Upper lobe of right lung (tissue), 1 donor: Measurements from ENCODE around the gene USP31. TPM values are rescaled to one million over a fixed set of nuclear protein-coding genes. Genes with fewer than 3 reads are reported as not detected.
A peak's percentile ranks its signal among the peaks of the same experiment; 100 is the strongest.

Source experiments
- ATAC-seq: fragments of 200-7000 bp; cut with Tn5 transposase; one replicate; pipeline ENCODE4 v1.9.1; 2020; ENCODE audit warnings: mild to moderate bottlenecking, moderate library complexity
- DNase-seq: peaks from one replicate; pipeline ENCODE4 v3.0.0-alpha.2; 2020
- H3K27ac ChIP-seq: fragments of 200-600 bp; one replicate; pipeline ENCODE4 v1.8.0; 2022
- H3K27me3 ChIP-seq: fragments of 200-600 bp; one replicate; pipeline ENCODE4 v1.8.0; 2022; ENCODE audit warnings: mild to moderate bottlenecking
- H3K36me3 ChIP-seq: fragments of 200-600 bp; one replicate; pipeline ENCODE4 v1.8.0; 2022
- H3K4me1 ChIP-seq: fragments of 200-600 bp; one replicate; pipeline ENCODE4 v1.8.0; 2022
- H3K4me3 ChIP-seq: fragments of 200-600 bp; one replicate; pipeline ENCODE4 v1.8.0; 2022; ENCODE audit warnings: mild to moderate bottlenecking
- H3K9me3 ChIP-seq: fragments of 200-600 bp; one replicate; pipeline ENCODE4 v1.8.0; 2022
- intact Hi-C: fragments of 100-400 bp; cut with DNase I; formaldehyde crosslinking; loops from one replicate; pipeline ENCODE4 v1.11.0; 2022
- total RNA-seq: library from RNA; stranded (reverse); fragmentation: NEBNext Ultra II Directional; extraction: Animal tissue kit (Norgen Biotek cat#: 25700); gene quantifications from one replicate; pipeline ENCODE4 v1.2.1, GENCODE V29; 2021
- TF ChIP-seq, protein P1 (sequence below): fragments of 200-600 bp; IDR thresholded peaks from one replicate; pipeline ENCODE4 v1.8.0; 2022; ENCODE audit warnings: antibody characterized with exemption
- donor health status: DM: no; HTN: yes; CAD: no; lungs with severe emphysema.

Gene USP31
- total RNA-seq, 1 donor from 2014 or later, result 15.9 TPM

GRCh38 chr16:23182206-23182678, 33.0 kb upstream of the USP31 start:
- H3K27ac ChIP-seq, result no peak overlapping the region
- intact Hi-C loops, result loop anchor here (5.0 kb wide), 1 partner anchor 250 kb away; no protein-coding TSS in a partner anchor
- DNase-seq, result peak; percentile 93

GRCh38 chr16:23181506-23181905, 32.3 kb upstream of the USP31 start:
- no peak for DNase-seq
- TF ChIP-seq, protein P1, sequence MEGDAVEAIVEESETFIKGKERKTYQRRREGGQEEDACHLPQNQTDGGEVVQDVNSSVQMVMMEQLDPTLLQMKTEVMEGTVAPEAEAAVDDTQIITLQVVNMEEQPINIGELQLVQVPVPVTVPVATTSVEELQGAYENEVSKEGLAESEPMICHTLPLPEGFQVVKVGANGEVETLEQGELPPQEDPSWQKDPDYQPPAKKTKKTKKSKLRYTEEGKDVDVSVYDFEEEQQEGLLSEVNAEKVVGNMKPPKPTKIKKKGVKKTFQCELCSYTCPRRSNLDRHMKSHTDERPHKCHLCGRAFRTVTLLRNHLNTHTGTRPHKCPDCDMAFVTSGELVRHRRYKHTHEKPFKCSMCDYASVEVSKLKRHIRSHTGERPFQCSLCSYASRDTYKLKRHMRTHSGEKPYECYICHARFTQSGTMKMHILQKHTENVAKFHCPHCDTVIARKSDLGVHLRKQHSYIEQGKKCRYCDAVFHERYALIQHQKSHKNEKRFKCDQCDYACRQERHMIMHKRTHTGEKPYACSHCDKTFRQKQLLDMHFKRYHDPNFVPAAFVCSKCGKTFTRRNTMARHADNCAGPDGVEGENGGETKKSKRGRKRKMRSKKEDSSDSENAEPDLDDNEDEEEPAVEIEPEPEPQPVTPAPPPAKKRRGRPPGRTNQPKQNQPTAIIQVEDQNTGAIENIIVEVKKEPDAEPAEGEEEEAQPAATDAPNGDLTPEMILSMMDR, result no peak
- Histone ChIP-seq H3K4me1 (peaks cover 15% of the 10 kb centered on the region), H3K27ac (no peak overlapping the region), H3K27me3 (peaks cover 29% of the 10 kb centered on the region), H3K4me3 (no peak overlapping the region), H3K9me3 (no peaks in the 10 kb centered on the region), H3K36me3 (no peaks in the 10 kb centered on the region)
- intact Hi-C loops, result loop anchor here (5.0 kb wide), 1 partner anchor 251 kb away; no protein-coding TSS in a partner anchor
- ATAC-seq, result no peak

More at GRCh38 chr16:23182206-23182678, 33.0 kb upstream of the USP31 start:
- Histone ChIP-seq H3K9me3 (no peaks in the 10 kb centered on the region), H3K27me3 (peaks cover 29% of the 10 kb centered on the region), H3K36me3 (no peaks in the 10 kb centered on the region), H3K4me1 (peaks cover 15% of the 10 kb centered on the region), H3K4me3 (peak overlapping the region; percentile 57)
- TF ChIP-seq, protein P1, result peak; percentile 88
- ATAC-seq, result peak; percentile 99

DNA sequence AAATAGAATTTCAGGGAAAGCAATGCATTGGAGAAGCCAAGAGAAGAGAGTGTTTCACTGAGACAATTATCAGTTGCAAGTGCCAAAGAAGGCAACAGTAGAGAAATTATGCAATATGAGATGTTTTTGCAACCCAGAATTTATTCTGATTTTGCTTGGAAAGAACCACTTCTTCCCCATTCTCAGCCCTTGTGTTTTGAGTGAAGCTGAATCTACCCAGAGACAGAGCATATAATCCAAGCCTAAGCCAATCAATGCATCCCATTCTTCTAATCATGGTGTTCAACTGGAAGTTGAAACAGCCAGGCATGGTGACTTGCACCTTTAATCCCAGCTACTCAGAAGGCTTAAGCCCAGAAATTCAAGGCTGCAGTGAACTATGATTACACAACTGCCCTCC, 26.4 kb upstream of the USP31 start:
- H3K9me3 ChIP-seq, result no peaks in the 10 kb centered on the region
- DNase-seq (no peak), ATAC-seq (peak; percentile 61)
- no peak overlapping the region for H3K27ac ChIP-seq
- peaks cover 11% of the 10 kb centered on the region for H3K27me3 ChIP-seq
- H3K36me3 ChIP-seq, result no peaks in the 10 kb centered on the region
- intact Hi-C loops, result no loop called here
- TF ChIP-seq, protein P1, result no peak
- H3K4me3 ChIP-seq, result no peak overlapping the region
- H3K4me1 ChIP-seq, result no peaks in the 10 kb centered on the region

DNA sequence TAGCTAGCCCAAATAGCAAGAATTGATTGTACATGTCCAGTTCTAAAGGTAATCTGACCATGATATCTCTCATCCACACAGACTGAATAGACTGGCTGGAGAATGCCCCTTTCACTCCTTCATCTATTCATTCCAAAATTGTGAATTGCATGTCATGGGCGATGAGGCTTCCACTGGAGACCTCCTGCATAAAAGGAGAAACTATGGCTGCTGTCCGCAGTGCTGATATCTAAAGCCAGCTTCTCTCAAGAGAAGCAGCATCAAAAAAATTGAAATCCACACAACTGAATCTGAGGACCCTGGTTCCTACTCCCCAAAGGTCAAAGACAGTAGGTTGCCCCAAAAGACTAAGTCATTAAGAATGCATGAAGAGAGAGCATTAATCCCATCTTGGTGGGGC, 25.4 kb upstream of the USP31 start:
- no peak for DNase-seq
- H3K36me3 ChIP-seq, result no peaks in the 10 kb centered on the region
- H3K27me3 ChIP-seq, result peaks cover 6% of the 10 kb centered on the region
- H3K4me1 ChIP-seq, result no peaks in the 10 kb centered on the region
- no peaks in the 10 kb centered on the region for H3K9me3 ChIP-seq
- no peak for ATAC-seq
- TF ChIP-seq, protein P1, result no peak
- no peak overlapping the region for H3K4me3 ChIP-seq
- intact Hi-C loops, result no loop called here
- H3K27ac ChIP-seq, result no peak overlapping the region

GRCh38 chr16:23172994-23173393, 23.7 kb upstream of the USP31 start:
- TF ChIP-seq, protein P1, result no peak
- Histone ChIP-seq H3K9me3 (no peaks in the 10 kb centered on the region), H3K27me3 (peaks cover 6% of the 10 kb centered on the region), H3K36me3 (no peaks in the 10 kb centered on the region), H3K27ac (no peak overlapping the region), H3K4me3 (no peak overlapping the region), H3K4me1 (no peaks in the 10 kb centered on the region)
- DNase-seq (no peak), ATAC-seq (no peak)
- intact Hi-C loops, result no loop called here

DNA sequence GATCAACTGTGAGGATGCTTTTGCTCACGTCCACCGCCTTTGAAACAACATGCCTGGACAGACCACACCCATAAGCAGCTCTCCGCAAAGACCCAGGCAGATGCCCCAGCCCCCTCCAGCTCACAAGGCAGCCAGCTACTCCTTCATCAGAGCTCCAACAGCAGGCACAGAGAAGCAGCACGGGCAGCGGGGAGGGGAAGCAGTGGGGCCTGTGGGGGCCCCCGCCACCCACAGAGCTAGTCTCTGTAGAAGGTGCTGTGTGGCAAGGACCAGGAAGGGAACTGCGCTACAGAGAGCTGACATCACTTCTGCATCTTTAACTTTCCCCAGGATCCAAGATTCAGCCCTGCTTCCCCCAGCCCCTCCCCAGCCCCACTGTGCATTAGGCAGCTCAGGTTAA, 23.3 kb upstream of the USP31 start:
- Histone ChIP-seq H3K9me3 (no peaks in the 10 kb centered on the region), H3K27ac (no peak overlapping the region), H3K36me3 (no peaks in the 10 kb centered on the region), H3K4me3 (no peak overlapping the region), H3K4me1 (no peaks in the 10 kb centered on the region), H3K27me3 (peaks cover 7% of the 10 kb centered on the region)
- no peak for ATAC-seq
- TF ChIP-seq, protein P1, result no peak
- intact Hi-C loops, result no loop called here
- no peak for DNase-seq
